22Rv1 (cell line): ENCODE measurements around the gene LRRC3B.

Experiments used
- CTCF ChIP-seq: fragments of 450-650 bp; IDR thresholded peaks from 2 replicates; pipeline ENCODE4 v1.5.1; 2017; ENCODE audit warnings: mild to moderate bottlenecking
- ZFX ChIP-seq: fragments of 450-650 bp; IDR thresholded peaks from 2 replicates; pipeline ENCODE4 v1.6.1; 2017; ENCODE audit warnings: antibody characterized with exemption, borderline replicate concordance

GRCh38 chr3:26628915-26629314 is 6.3 kb downstream of the LRRC3B start:
- no peak for TF ChIP-seq CTCF
- TF ChIP-seq ZFX = no peak
